ENCODE measurements around the gene LSM12. TPM values are rescaled to one million over a fixed set of nuclear protein-coding genes. Genes with fewer than 3 reads are reported as not detected.

Gene LSM12
- 46.5 and 57.5 TPM in 2 replicates for polyA plus RNA-seq (2011; rRNA removed)
- 72.6 and 81.7 TPM in 2 replicates for polyA minus RNA-seq (2011; rRNA and poly(A)+ RNA removed)

- DNase-seq (ENCODE audit: low read depth, low spot score) = peak; percentile 68
- no peak for TF ChIP-seq CTCF (IDR thresholded peaks at IDR 0.05; ENCODE audit: low read depth, low read length)
- no peaks in the 10 kb centered on the region for H3K9me3 ChIP-seq (ENCODE audit: control insufficient read depth, insufficient read depth, low read length)
- ChIA-PET CTCF (interaction anchor here (0.6 to 2.3 kb wide), 7 partner anchors 15 to 732 kb away, joined by 3 to 6 read pairs (median 4); partner anchors contain the start of gene HDAC5), POLR2A (interaction anchor here (0.6 to 1.5 kb wide), 10 partner anchors 11 to 120 kb away, joined by 3 to 10 read pairs (median 5); partner anchors contain the start of genes HDAC5 and TMUB2)
- peak within 1 kb of the TSS; percentile 90 for H3K27ac ChIP-seq (ENCODE audit: low read depth, low read length)
- no peaks in the 10 kb centered on the region for H3K27me3 ChIP-seq (ENCODE audit: control insufficient read depth, insufficient read depth, low read length)
- peak within 1 kb of the TSS; percentile 71 for H3K4me3 ChIP-seq (ENCODE audit: low read depth, low read length)
Observed at GRCh38 chr17:44066204-44066930, at the start of gene LSM12. Gene LSM12 (minus strand): TSS chr17:44066671. CDS start chr17:44066587, 84 bp downstream.

GRCh38 chr17:44115585-44116415 lies 49.3 kb upstream of the LSM12 start:
- Histone ChIP-seq H3K27me3 (ENCODE audit: control insufficient read depth, insufficient read depth, low read length) (no peaks in the 10 kb centered on the region), H3K27ac (ENCODE audit: low read depth, low read length) (no peak overlapping the region), H3K9me3 (ENCODE audit: control insufficient read depth, insufficient read depth, low read length) (no peaks in the 10 kb centered on the region; the same call in 1 of the 2 replicates), H3K4me3 (ENCODE audit: low read depth, low read length) (no peak overlapping the region)
- DNase-seq (ENCODE audit: low read depth, low spot score) = no peak
- ChIA-PET CTCF (interaction anchor here (0.5 to 2.9 kb wide), 27 partner anchors 8 to 290 kb away, joined by 3 to 29 read pairs (median 6); partner anchors contain the start of genes G6PC3, HDAC5 and LSM12), POLR2A (interaction anchor here (0.6 to 1.8 kb wide), 6 partner anchors 10 to 154 kb away, joined by 3 to 8 read pairs (median 4); partner anchors contain the start of gene LSM12)
- TF ChIP-seq CTCF (IDR thresholded peaks at IDR 0.05; ENCODE audit: low read depth, low read length) = peak; percentile 92

GRCh38 chr17:44113868-44114840 lies 47.7 kb upstream of the LSM12 start:
- Histone ChIP-seq H3K4me3 (ENCODE audit: low read depth, low read length) (no peak overlapping the region), H3K27ac (ENCODE audit: low read depth, low read length) (no peak overlapping the region), H3K9me3 (ENCODE audit: control insufficient read depth, insufficient read depth, low read length) (no peaks in the 10 kb centered on the region; the same call in 1 of the 2 replicates), H3K27me3 (ENCODE audit: control insufficient read depth, insufficient read depth, low read length) (no peaks in the 10 kb centered on the region)
- CTCF ChIA-PET = interaction anchor here (0.6 to 2.9 kb wide), 7 partner anchors 8 to 112 kb away, joined by 3 to 29 read pairs (median 9); partner anchors contain the start of gene HDAC5
- POLR2A ChIA-PET = interaction anchor here (1.1 kb wide), 1 partner anchor 27 kb away, joined by 3 read pairs; no protein-coding TSS in a partner anchor
- no peak for TF ChIP-seq CTCF (IDR thresholded peaks at IDR 0.05; ENCODE audit: low read depth, low read length)
- DNase-seq (ENCODE audit: low read depth, low spot score) = no peak

DNA sequence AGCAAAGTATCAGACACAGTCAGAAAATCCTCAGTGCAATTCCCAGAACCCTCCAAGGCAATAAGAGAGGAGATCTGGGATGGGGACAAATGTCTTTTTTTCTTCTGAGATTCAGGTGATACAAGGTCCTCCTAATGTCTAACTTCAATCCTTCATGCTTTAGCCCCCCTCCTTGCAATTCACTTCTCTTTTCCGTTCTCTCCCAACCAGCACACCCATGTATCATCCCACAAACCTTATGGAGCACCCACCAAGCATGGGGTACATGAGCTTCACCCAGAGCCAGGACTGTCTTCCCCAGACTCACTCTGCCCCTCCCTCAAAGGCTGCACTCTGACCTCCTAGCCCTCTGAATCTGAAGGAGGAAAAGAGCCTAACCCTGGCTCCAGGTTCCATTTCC lies 46.9 kb upstream of the LSM12 start:
- H3K4me3 ChIP-seq (ENCODE audit: low read depth, low read length) = no peak overlapping the region
- no peaks in the 10 kb centered on the region; the same call in 1 of the 2 replicates for H3K9me3 ChIP-seq (ENCODE audit: control insufficient read depth, insufficient read depth, low read length)
- no peak for TF ChIP-seq CTCF (IDR thresholded peaks at IDR 0.05; ENCODE audit: low read depth, low read length)
- no peaks in the 10 kb centered on the region for H3K27me3 ChIP-seq (ENCODE audit: control insufficient read depth, insufficient read depth, low read length)
- CTCF ChIA-PET = interaction anchor here (0.7 kb wide), 1 partner anchor 9 kb away, joined by 3 read pairs; no protein-coding TSS in a partner anchor
- POLR2A ChIA-PET = interaction anchor here (1.1 kb wide), 1 partner anchor 26 kb away, joined by 3 read pairs; no protein-coding TSS in a partner anchor
- no peak overlapping the region for H3K27ac ChIP-seq (ENCODE audit: low read depth, low read length)
- no peak for DNase-seq (ENCODE audit: low read depth, low spot score)

All from AG04450 (cell line).